ENCODE data around the gene ABCC8. TPM values are rescaled to one million over a fixed set of nuclear protein-coding genes. Genes with fewer than 3 reads are reported as not detected.

The ABCC8 gene
- total RNA-seq, 3 donors from 2014 or later, result 3.8 to 10.8 (median 10.5) TPM

DNA sequence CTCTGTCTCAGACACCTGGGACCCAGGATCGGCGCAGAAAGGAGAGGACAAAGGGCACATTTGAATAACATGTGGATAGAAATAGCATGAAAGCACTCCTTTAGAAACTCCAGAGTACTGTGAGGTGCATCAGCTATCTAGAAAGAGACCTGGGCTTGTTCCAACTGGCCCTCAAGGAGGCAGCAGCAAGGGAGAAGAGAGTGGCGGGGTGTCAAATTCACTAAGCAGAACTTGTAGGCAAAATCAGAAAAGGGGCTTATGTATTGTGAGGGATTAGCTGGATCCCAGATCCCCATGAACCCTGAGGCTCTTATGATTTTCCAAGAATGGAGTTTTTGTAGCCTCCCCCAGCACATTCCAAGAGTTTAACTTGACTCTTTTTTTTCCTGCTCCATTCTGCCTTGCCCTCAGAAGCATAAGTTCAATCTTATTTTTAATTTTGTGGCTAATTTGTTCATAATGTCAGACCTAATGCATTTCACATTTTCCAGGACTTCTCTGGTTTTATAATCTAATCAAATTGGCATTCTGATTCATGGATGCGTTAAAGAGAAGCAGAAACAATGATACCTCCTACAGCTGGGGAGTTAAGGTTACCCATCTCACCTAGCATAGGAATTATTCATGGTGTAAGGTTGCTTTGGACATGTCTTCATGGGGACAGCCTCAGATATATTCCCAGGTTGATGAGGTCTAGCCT is 34.0 kb upstream of the ABCC8 start:
- TF ChIP-seq, protein P1, sequence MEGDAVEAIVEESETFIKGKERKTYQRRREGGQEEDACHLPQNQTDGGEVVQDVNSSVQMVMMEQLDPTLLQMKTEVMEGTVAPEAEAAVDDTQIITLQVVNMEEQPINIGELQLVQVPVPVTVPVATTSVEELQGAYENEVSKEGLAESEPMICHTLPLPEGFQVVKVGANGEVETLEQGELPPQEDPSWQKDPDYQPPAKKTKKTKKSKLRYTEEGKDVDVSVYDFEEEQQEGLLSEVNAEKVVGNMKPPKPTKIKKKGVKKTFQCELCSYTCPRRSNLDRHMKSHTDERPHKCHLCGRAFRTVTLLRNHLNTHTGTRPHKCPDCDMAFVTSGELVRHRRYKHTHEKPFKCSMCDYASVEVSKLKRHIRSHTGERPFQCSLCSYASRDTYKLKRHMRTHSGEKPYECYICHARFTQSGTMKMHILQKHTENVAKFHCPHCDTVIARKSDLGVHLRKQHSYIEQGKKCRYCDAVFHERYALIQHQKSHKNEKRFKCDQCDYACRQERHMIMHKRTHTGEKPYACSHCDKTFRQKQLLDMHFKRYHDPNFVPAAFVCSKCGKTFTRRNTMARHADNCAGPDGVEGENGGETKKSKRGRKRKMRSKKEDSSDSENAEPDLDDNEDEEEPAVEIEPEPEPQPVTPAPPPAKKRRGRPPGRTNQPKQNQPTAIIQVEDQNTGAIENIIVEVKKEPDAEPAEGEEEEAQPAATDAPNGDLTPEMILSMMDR (IDR thresholded peaks at IDR 0.05), result no peak
- no peak for TF ChIP-seq POLR2AphosphoS5 (IDR thresholded peaks at IDR 0.05)
- TF ChIP-seq POLR2A (IDR thresholded peaks at IDR 0.05), result no peak
- DNase-seq (ENCODE audit: low spot score in 2 of 2), result no peak
- no peak overlapping the region for H3K4me3 ChIP-seq
- no peaks in the 10 kb centered on the region for H3K9me3 ChIP-seq
- no peak overlapping the region for H3K27ac ChIP-seq
- intact Hi-C loops (cut with DNase I; ENCODE audit: low total_unique reads), result no loop called here
- no peaks in the 10 kb centered on the region for H3K4me1 ChIP-seq
- peaks cover 0 to 2% of the 10 kb centered on the region in 2 donors for H3K27me3 ChIP-seq
- no peaks in the 10 kb centered on the region for H3K36me3 ChIP-seq

DNA sequence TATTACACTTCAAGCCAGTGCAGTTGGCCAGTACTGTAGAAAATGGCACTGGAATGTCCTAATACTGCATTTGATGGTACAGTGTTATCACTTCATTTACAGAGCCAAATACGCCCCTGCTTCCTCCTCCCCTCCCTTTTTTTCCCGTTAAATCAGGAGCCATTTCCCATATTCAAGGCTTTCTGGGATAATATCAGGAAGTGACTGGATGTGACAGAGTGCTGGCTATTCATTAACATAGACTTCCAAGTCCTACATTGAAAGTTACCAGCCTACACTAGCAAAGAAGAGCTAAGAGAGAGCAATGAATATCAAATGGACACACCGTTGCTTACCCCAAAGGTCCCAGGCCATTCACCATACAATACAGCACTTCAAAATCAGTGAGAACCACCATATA is 32.1 kb upstream of the ABCC8 start:
- Histone ChIP-seq H3K9me3 (no peaks in the 10 kb centered on the region), H3K27ac (peak overlapping the region in 1 of 2 donors; percentile 12), H3K36me3 (no peaks in the 10 kb centered on the region), H3K4me1 (no peaks in the 10 kb centered on the region), H3K27me3 (no peaks in the 10 kb centered on the region), H3K4me3 (no peak overlapping the region)
- no peak for TF ChIP-seq POLR2A (IDR thresholded peaks at IDR 0.05)
- TF ChIP-seq, protein P1 (IDR thresholded peaks at IDR 0.05), result no peak
- no peak for TF ChIP-seq POLR2AphosphoS5 (IDR thresholded peaks at IDR 0.05)
- DNase-seq (ENCODE audit: low spot score in 2 of 2), result no peak
- intact Hi-C loops (cut with DNase I; ENCODE audit: low total_unique reads), result no loop called here

DNA sequence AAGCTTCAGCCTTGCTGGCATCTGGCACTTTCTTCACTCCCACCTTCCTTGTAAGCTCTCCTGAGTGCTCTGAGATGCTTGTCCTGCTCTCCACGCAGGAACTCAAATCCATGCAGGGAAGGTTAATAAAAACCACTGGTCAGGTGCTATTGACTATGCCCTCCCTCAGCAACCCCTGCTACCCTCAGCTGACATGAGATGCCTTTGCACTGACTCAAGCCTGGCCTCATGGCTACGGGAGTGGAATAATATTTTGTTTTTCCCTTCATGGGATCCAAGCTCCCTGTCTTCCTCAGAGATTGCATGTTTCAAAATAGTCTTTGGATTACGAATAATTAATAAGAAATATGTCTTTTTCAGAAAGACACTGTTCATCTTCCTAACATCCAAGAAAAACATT is 31.7 kb upstream of the ABCC8 start:
- Histone ChIP-seq H3K9me3 (no peaks in the 10 kb centered on the region), H3K36me3 (no peaks in the 10 kb centered on the region), H3K4me3 (no peak overlapping the region), H3K27me3 (no peaks in the 10 kb centered on the region), H3K27ac (peak overlapping the region in 1 of 2 donors; percentile 38), H3K4me1 (no peaks in the 10 kb centered on the region)
- no peak for TF ChIP-seq POLR2AphosphoS5 (IDR thresholded peaks at IDR 0.05)
- TF ChIP-seq, protein P1 (IDR thresholded peaks at IDR 0.05), result no peak
- TF ChIP-seq POLR2A (IDR thresholded peaks at IDR 0.05), result no peak
- peak in 1 of 2 donors; percentile 48 for DNase-seq (ENCODE audit: low spot score in 2 of 2)
- intact Hi-C loops (cut with DNase I; ENCODE audit: low total_unique reads), result no loop called here

DNA sequence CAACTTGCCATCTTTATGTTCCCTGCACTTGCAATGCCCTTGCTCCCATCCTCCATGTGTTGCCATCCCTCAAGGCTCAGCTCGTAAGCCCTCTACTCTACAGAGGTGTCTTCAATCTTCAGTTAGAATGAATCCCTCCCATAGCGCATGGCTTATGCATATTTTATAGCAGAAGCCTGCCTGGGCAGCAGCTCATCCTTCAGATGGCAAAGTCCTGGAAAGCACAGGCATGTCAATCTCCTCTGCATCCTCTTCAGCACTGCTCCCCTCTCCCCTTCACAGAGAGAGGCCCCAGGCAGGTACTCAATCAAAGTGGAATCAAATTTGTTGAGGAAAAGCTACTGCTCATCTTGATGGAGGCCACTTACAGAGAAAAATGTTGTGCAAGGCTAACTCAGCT is 31.1 kb upstream of the ABCC8 start:
- peak overlapping the region in 1 of 2 donors; percentile 38 for H3K27ac ChIP-seq
- no peaks in the 10 kb centered on the region for H3K27me3 ChIP-seq
- H3K4me1 ChIP-seq, result no peaks in the 10 kb centered on the region
- intact Hi-C loops (cut with DNase I; ENCODE audit: low total_unique reads), result no loop called here
- DNase-seq (ENCODE audit: low spot score in 2 of 2), result no peak
- no peaks in the 10 kb centered on the region for H3K36me3 ChIP-seq
- no peak overlapping the region for H3K4me3 ChIP-seq
- no peaks in the 10 kb centered on the region for H3K9me3 ChIP-seq
- TF ChIP-seq, protein P1 (IDR thresholded peaks at IDR 0.05), result no peak
- TF ChIP-seq POLR2A (IDR thresholded peaks at IDR 0.05) (no peak), POLR2AphosphoS5 (IDR thresholded peaks at IDR 0.05) (no peak)

DNA sequence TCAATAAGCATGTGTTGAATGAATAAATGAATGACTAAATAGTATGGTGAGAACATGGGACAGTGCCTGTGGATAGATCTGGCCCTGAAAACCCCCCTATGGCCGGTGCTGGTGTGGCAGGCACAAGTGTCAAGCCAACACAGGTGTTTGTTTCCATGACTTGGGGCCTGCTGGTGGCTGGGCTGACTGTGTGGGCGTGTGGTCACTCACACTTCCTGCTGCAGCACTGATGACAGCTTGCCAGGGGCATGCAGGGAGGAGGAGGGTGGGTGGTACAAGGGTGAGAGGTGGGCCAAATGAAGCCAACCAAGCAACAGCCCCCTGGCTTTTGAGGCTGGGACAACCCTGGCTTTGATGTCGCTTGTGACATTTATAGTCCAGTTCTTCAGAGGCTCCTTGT is 30.3 kb upstream of the ABCC8 start:
- Histone ChIP-seq H3K36me3 (no peaks in the 10 kb centered on the region), H3K9me3 (no peaks in the 10 kb centered on the region), H3K27me3 (no peaks in the 10 kb centered on the region), H3K27ac (no peak overlapping the region), H3K4me1 (no peaks in the 10 kb centered on the region), H3K4me3 (no peak overlapping the region)
- TF ChIP-seq POLR2A (IDR thresholded peaks at IDR 0.05), result no peak
- DNase-seq (ENCODE audit: low spot score in 2 of 2), result no peak
- intact Hi-C loops (cut with DNase I; ENCODE audit: low total_unique reads), result no loop called here
